IMR-90 (cell line): ENCODE data around the gene TM4SF1. TPM values are rescaled to one million over a fixed set of nuclear protein-coding genes. Genes with fewer than 3 reads are reported as not detected.

Source experiments
- ATAC-seq: fragments of 200-7000 bp; cut with Tn5 transposase; 2 replicates; pipeline ENCODE4 v1.9.1; 2020; ENCODE audit warnings: low read depth, mild to moderate bottlenecking, moderate library complexity
- BruUV-seq: library from RNA; stranded (reverse); fragments of 400-500 nt; replicated peaks from 2 replicates; lab custom pipeline; 2021; lab: Mats Ljungman, UMichigan
- CTCF ChIA-PET: fragments of 300-600 bp; formaldehyde crosslinking; extraction: SDS; loops from one replicate; lab custom pipeline; 2021; ENCODE audit warnings: antibody characterized with exemption; lab: Yijun Ruan, JAX
- POLR2A ChIA-PET: fragments of 300-600 bp; sonication (Branson Sonifier 250); formaldehyde crosslinking; loops from one replicate; lab custom pipeline; 2022; ENCODE audit warnings: antibody characterized with exemption; ENCODE audit not compliant: unreplicated experiment; lab: Charles Lee
- DNase-seq: peaks from one replicate; pipeline ENCODE4 v3.0.0; 2013
- H2AFZ ChIP-seq: replicated peaks from 2 replicates; pipeline ENCODE3; 2013; ENCODE audit warnings: low read length, mild to moderate bottlenecking; ENCODE audit not compliant: poor library complexity
- H2AK5ac ChIP-seq: 2 replicates; pipeline ENCODE4 v1.6.1; 2013; ENCODE audit warnings: low read depth, low read length, inconsistent platforms
- H2AK9ac ChIP-seq: replicated peaks from 2 replicates; pipeline ENCODE3; 2013; ENCODE audit warnings: mild to moderate bottlenecking, low read depth, low read length, moderate library complexity; ENCODE audit not compliant: poor library complexity
- H2BK120ac ChIP-seq: 2 replicates; pipeline ENCODE4 v1.6.1; 2013; ENCODE audit warnings: low read depth, low read length, inconsistent platforms
- H2BK15ac ChIP-seq: 3 replicates; pipeline ENCODE4 v1.6.1; 2013; ENCODE audit warnings: low read depth, low read length, inconsistent platforms
- H2BK20ac ChIP-seq: 2 replicates; pipeline ENCODE4 v1.6.1; 2013; ENCODE audit warnings: low read depth, mild to moderate bottlenecking, inconsistent platforms, low read length, moderate library complexity
- H2BK5ac ChIP-seq: 2 replicates; pipeline ENCODE4 v1.6.1; 2013; ENCODE audit warnings: mild to moderate bottlenecking, low read depth, low read length, inconsistent platforms; ENCODE audit not compliant: poor library complexity, severe bottlenecking
- H3K14ac ChIP-seq: replicated peaks from 2 replicates; pipeline ENCODE4 v1.6.1; 2013; ENCODE audit warnings: low read depth, low read length, inconsistent platforms
- H3K18ac ChIP-seq: 2 replicates; pipeline ENCODE4 v1.6.1; 2013; ENCODE audit warnings: low read depth, low read length, control low read depth
- H3K23ac ChIP-seq: 2 replicates; pipeline ENCODE4 v1.6.1; 2013; ENCODE audit warnings: low read depth, low read length, inconsistent platforms
- H3K27ac ChIP-seq: 2 replicates; pipeline ENCODE4 v1.5.1; 2013; ENCODE audit warnings: mild to moderate bottlenecking, control low read depth, low read length; ENCODE audit not compliant: insufficient read depth
- H3K27me3 ChIP-seq: 2 replicates; pipeline ENCODE4 v1.6.1; 2013; ENCODE audit warnings: low read length; ENCODE audit not compliant: control insufficient read depth, insufficient read depth
- H3K36me3 ChIP-seq: 2 replicates; pipeline ENCODE4 v1.6.1; 2013; ENCODE audit warnings: low read length, mixed read lengths; ENCODE audit not compliant: control insufficient read depth, insufficient read depth
- H3K4ac ChIP-seq: 2 replicates; pipeline ENCODE4 v1.6.1; 2013; ENCODE audit warnings: low read depth, low read length, inconsistent platforms
- H3K4me1 ChIP-seq: 2 replicates; pipeline ENCODE4 v1.6.1; 2013; ENCODE audit warnings: low read length, mixed read lengths; ENCODE audit not compliant: control insufficient read depth, insufficient read depth
- H3K4me2 ChIP-seq: 2 replicates; pipeline ENCODE4 v1.6.1; 2013; ENCODE audit warnings: low read depth, mild to moderate bottlenecking, control low read depth, low read length, moderate library complexity
- H3K4me3 ChIP-seq: 2 replicates; pipeline ENCODE4 v1.5.1; 2013; ENCODE audit warnings: low read depth, mild to moderate bottlenecking, control low read depth, low read length, moderate library complexity; ENCODE audit not compliant: insufficient read depth
- H3K56ac ChIP-seq: 2 replicates; pipeline ENCODE4 v1.6.1; 2013; ENCODE audit warnings: low read length, inconsistent platforms; ENCODE audit not compliant: insufficient read depth; ENCODE audit errors: extremely low read depth
- H3K79me1 ChIP-seq, 2 experiments: 2 replicates each; pipeline ENCODE4 v1.6.1; 2013; ENCODE audit warnings: low read length in 2 of 2, inconsistent platforms in 1 of 2, low read depth in 1 of 2
- H3K9ac ChIP-seq: 2 replicates; pipeline ENCODE4 v1.6.1; 2013; ENCODE audit warnings: low read depth, low read length, control low read depth
- H3K9me1 ChIP-seq: 2 replicates; pipeline ENCODE4 v1.6.1; 2013; ENCODE audit warnings: low read length, inconsistent platforms; ENCODE audit not compliant: insufficient read depth
- H3K9me3 ChIP-seq: 2 replicates; pipeline ENCODE4 v1.6.1; 2013; ENCODE audit warnings: low read length; ENCODE audit not compliant: control insufficient read depth, insufficient read depth
- H4K20me1 ChIP-seq: 2 replicates; pipeline ENCODE4 v1.6.1; 2013; ENCODE audit warnings: low read length, inconsistent platforms; ENCODE audit not compliant: insufficient read depth
- H4K5ac ChIP-seq: 2 replicates; pipeline ENCODE4 v1.6.1; 2013; ENCODE audit warnings: mild to moderate bottlenecking, low read depth, low read length, control low read depth
- H4K8ac ChIP-seq, 2 experiments: 2 replicates each; pipeline ENCODE4 v1.6.1; 2013; ENCODE audit warnings: low read depth in 2 of 2, low read length in 2 of 2, control low read depth in 1 of 2, inconsistent platforms in 1 of 2
- H4K91ac ChIP-seq: 2 replicates; pipeline ENCODE4 v1.6.1; 2013; ENCODE audit warnings: low read depth, low read length, inconsistent platforms; ENCODE audit not compliant: insufficient read depth
- BHLHE40 ChIP-seq: fragments of 150-350 bp; IDR thresholded peaks from 2 replicates; pipeline ENCODE4 v1.6.1; 2016; ENCODE audit warnings: mild to moderate bottlenecking, low read depth, low read length
- FOS ChIP-seq: fragments of 150-350 bp; IDR thresholded peaks from 2 replicates; pipeline ENCODE4 v1.6.1; 2016; ENCODE audit warnings: low read depth, low read length
- NFE2L2 ChIP-seq: fragments of 150-350 bp; IDR thresholded peaks from 2 replicates; pipeline ENCODE4 v1.6.1; 2016; ENCODE audit warnings: low read depth, mild to moderate bottlenecking, low read length
- POLR2A ChIP-seq: IDR thresholded peaks from 2 replicates; pipeline ENCODE4 v1.6.1; 2012; ENCODE audit warnings: mild to moderate bottlenecking, low read depth, low read length
- RAD21 ChIP-seq: IDR thresholded peaks from 2 replicates; pipeline ENCODE4 v1.6.1; 2012; ENCODE audit warnings: low read length, improper control_type of control experiment
- RFX5 ChIP-seq: IDR thresholded peaks from 2 replicates; pipeline ENCODE4 v1.8.0; 2012; ENCODE audit warnings: low read depth, mild to moderate bottlenecking, low read length, moderate library complexity
- SMC3 ChIP-seq: fragments of 150-350 bp; IDR thresholded peaks from 2 replicates; pipeline ENCODE4 v1.6.1; 2016; ENCODE audit warnings: low read depth, mild to moderate bottlenecking, antibody characterized with exemption, low read length, moderate library complexity
- WGBS, 2 experiments: methylation state at CpG; one replicate each; pipeline versions ENCODE4 v1.1.5 to v1.1.7; 2013; ENCODE audit warnings: missing lambda C conversion rate in 2 of 2; ENCODE audit not compliant: insufficient read length in 1 of 2; ENCODE audit errors: extremely low coverage in 2 of 2; 5-methylcytosine and 5-hydroxymethylcytosine counted together
- dilution Hi-C: fragments of 300-500 bp; cut with HindIII; formaldehyde crosslinking; loops from one replicate; pipeline ENCODE4 v1.14.3; 2018; ENCODE audit warnings: low sequenced_read_pairs; ENCODE audit not compliant: unreplicated experiment
- in situ Hi-C: fragments of 300-500 bp; cut with MboI; formaldehyde crosslinking; loops from 3 replicates; pipeline ENCODE4 v1.14.3; 2019; ENCODE audit warnings: low sequenced_read_pairs, inconsistent platforms, mixed read lengths
- intact Hi-C: fragments of 100-400 bp; cut with micrococcal nuclease; formaldehyde crosslinking; loops from 2 replicates; pipeline ENCODE4 v1.10.0; 2022
- polyA plus RNA-seq, 3 experiments: library from polyadenylated mRNA; depleted of rRNA; stranded (reverse); fragments of >200 nt; gene quantifications; 2 replicates each; pipeline ENCODE4 v1.2.3, GENCODE V29; 2012; ENCODE audit warnings: low replicate concordance in 1 of 3
- total RNA-seq: library from RNA; depleted of rRNA; stranded (reverse); fragments of >200 nt; gene quantifications from 2 replicates; pipeline ENCODE4 v1.2.3, GENCODE V29; 2012
- TF ChIP-seq, protein P1 (sequence below): fragments of 150-350 bp; IDR thresholded peaks from 2 replicates; pipeline ENCODE4 v1.6.1; 2016; ENCODE audit warnings: low read depth, mild to moderate bottlenecking, low read length, moderate library complexity, borderline replicate concordance
- TF ChIP-seq, protein P2 (sequence below): fragments of 150-350 bp; IDR thresholded peaks from 2 replicates; pipeline ENCODE4 v1.6.1; 2017; ENCODE audit warnings: mild to moderate bottlenecking, antibody characterized with exemption, low read length, low read depth
- TF ChIP-seq, protein P3 (sequence below): conservative IDR thresholded peaks from 2 replicates; pipeline ENCODE4 v1.5.1; 2012; ENCODE audit warnings: mild to moderate bottlenecking, low read depth, low read length, improper control_type of control experiment

Gene TM4SF1
- total and polyA plus RNA-seq, 2 of the 4 experiments (the other 2 are of a cell fraction): 232 to 302 TPM

DNA sequence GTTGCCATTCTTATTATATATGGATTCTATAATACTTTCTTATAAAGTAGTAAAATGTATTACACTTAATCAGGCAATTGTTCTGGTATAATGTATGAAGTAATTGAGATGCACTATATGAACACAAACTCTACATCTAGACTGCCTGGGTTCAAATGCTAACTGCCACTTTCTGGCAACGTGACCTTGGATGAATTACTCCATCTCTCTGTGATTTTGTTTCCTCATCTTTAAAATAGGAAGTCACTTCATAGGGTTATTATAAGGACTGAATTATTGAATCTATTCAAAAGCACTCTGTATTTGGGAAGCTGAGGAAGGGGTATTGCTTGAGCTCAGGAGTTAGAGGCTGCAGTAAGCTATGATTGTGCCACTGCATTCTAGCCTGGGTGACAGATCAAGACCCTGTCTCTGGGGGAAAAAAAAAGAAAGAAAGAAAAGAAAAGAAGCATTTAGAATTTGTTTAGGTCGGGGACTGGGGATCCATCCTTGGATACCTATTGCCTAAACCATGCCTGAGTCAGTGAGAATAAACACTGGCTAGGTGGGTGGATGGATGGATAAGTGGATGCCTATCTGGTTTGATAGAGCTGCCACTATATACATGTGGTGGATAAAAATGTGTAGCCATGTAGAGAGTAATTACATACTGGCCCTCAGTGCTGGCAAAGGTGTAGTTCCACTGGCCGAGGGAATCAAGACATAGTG is 2.5 kb downstream of the TM4SF1 start:
- Histone ChIP-seq H3K4me3 (peak overlapping the region; percentile 54; the same call in 1 of the 2 replicates), H4K20me1 (no peaks in the 10 kb centered on the region), H4K8ac (peak overlapping the region; percentile 5 to 49; a peak in 1 of 4 replicates), H2AK9ac (no peak overlapping the region), H2BK15ac (peak overlapping the region; percentile 45; the same call in 2 of the 3 replicates), H3K27me3 (no peaks in the 10 kb centered on the region), H3K4ac (peak overlapping the region; percentile 87), H2BK20ac (peak overlapping the region; percentile 71), H2BK120ac (peak overlapping the region; percentile 89), H3K27ac (peak overlapping the region; percentile 96), H3K9me1 (peaks cover 28% of the 10 kb centered on the region), H3K18ac (peak overlapping the region; percentile 99), H2BK5ac (peak overlapping the region; percentile 78), H3K23ac (peak overlapping the region; percentile 78), H3K4me1 (peaks cover 27% of the 10 kb centered on the region), H3K9me3 (no peaks in the 10 kb centered on the region), H2AK5ac (peak overlapping the region; percentile 88), H2AFZ (no peak overlapping the region), H4K91ac (peak overlapping the region; percentile 76), H4K5ac (peak overlapping the region; percentile 99), H3K14ac (peak overlapping the region; percentile 97), H3K79me1 (peaks cover 23 to 57% of the 10 kb centered on the region in 2 experiments), H3K56ac (no peak overlapping the region; the same call in 1 of the 2 replicates), H3K36me3 (peaks cover 27% of the 10 kb centered on the region), H3K4me2 (peak overlapping the region; percentile 99), H3K9ac (peak overlapping the region; percentile 86)
- ChIA-PET CTCF (no interaction called here), POLR2A (no interaction called here)
- BruUV-seq: no TSS peak
- dilution Hi-C loops: no loop called here
- 80% methylated on average over 1 of the region's 3 CpGs; no CpG with 5 or more reads in 1 of the 2 experiments for WGBS, 2 experiments
- intact Hi-C loops: no loop called here
- no peak for ATAC-seq
- in situ Hi-C loops: no loop called here
- TF ChIP-seq RAD21: no peak
- no peak for TF ChIP-seq RFX5
- no peak for TF ChIP-seq BHLHE40
- no peak for TF ChIP-seq FOS
- TF ChIP-seq POLR2A: no peak
- TF ChIP-seq, protein P1, sequence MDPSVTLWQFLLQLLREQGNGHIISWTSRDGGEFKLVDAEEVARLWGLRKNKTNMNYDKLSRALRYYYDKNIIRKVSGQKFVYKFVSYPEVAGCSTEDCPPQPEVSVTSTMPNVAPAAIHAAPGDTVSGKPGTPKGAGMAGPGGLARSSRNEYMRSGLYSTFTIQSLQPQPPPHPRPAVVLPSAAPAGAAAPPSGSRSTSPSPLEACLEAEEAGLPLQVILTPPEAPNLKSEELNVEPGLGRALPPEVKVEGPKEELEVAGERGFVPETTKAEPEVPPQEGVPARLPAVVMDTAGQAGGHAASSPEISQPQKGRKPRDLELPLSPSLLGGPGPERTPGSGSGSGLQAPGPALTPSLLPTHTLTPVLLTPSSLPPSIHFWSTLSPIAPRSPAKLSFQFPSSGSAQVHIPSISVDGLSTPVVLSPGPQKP: no peak
- TF ChIP-seq, protein P2, sequence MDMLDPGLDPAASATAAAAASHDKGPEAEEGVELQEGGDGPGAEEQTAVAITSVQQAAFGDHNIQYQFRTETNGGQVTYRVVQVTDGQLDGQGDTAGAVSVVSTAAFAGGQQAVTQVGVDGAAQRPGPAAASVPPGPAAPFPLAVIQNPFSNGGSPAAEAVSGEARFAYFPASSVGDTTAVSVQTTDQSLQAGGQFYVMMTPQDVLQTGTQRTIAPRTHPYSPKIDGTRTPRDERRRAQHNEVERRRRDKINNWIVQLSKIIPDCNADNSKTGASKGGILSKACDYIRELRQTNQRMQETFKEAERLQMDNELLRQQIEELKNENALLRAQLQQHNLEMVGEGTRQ: no peak
- TF ChIP-seq, protein P3, sequence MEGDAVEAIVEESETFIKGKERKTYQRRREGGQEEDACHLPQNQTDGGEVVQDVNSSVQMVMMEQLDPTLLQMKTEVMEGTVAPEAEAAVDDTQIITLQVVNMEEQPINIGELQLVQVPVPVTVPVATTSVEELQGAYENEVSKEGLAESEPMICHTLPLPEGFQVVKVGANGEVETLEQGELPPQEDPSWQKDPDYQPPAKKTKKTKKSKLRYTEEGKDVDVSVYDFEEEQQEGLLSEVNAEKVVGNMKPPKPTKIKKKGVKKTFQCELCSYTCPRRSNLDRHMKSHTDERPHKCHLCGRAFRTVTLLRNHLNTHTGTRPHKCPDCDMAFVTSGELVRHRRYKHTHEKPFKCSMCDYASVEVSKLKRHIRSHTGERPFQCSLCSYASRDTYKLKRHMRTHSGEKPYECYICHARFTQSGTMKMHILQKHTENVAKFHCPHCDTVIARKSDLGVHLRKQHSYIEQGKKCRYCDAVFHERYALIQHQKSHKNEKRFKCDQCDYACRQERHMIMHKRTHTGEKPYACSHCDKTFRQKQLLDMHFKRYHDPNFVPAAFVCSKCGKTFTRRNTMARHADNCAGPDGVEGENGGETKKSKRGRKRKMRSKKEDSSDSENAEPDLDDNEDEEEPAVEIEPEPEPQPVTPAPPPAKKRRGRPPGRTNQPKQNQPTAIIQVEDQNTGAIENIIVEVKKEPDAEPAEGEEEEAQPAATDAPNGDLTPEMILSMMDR: no peak
- no peak for TF ChIP-seq SMC3
- no peak for TF ChIP-seq NFE2L2
- DNase-seq: no peak
